Gastrocnemius medialis (tissue), 4 donors: ENCODE results near the gene ANKS1B.

Experiments used
- POLR2A ChIP-seq, 2 donors: fragments of 450-650 bp; IDR thresholded peaks; one replicate each; pipeline ENCODE4 v1.6.1; 2017; ENCODE audit warnings: antibody characterized with exemption in 2 of 2, mild to moderate bottlenecking in 2 of 2, moderate library complexity in 2 of 2
- TF ChIP-seq, protein P1 (sequence below), 5 experiments: fragments of 450-650 bp in 3 of 5; fragments of 200-600 bp in 2 of 5; sonication (generic) in 2 of 5; IDR thresholded peaks in 4 of 5; conservative IDR thresholded peaks in 1 of 5; 1 replicate in 4 of 5; 2 replicates in 1 of 5; pipeline ENCODE4 v1.5.1; 2016 to 2019; ENCODE audit warnings: antibody characterized with exemption in 5 of 5, mild to moderate bottlenecking in 3 of 5, moderate library complexity in 3 of 5

DNA sequence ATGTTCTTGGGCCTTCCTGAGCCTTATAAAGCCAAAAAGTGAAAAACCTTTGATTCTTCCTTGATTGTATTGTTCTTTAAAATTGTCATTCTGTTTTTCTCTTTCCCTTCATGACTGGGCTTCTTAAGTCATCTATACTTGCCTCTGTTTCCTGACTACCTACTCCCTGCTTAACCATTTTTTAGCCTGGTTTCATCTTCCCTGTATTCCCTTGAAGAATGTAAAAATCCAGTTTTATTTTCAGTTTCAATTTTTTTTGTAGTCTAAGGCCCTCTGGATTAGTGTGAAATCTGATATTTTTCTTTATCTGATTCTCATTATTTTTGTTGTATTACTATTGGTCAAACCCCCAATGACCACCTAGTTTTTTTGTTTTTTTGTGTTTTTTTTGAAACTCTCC, 1293.4 kb downstream of the ANKS1B start:
- TF ChIP-seq, protein P1, sequence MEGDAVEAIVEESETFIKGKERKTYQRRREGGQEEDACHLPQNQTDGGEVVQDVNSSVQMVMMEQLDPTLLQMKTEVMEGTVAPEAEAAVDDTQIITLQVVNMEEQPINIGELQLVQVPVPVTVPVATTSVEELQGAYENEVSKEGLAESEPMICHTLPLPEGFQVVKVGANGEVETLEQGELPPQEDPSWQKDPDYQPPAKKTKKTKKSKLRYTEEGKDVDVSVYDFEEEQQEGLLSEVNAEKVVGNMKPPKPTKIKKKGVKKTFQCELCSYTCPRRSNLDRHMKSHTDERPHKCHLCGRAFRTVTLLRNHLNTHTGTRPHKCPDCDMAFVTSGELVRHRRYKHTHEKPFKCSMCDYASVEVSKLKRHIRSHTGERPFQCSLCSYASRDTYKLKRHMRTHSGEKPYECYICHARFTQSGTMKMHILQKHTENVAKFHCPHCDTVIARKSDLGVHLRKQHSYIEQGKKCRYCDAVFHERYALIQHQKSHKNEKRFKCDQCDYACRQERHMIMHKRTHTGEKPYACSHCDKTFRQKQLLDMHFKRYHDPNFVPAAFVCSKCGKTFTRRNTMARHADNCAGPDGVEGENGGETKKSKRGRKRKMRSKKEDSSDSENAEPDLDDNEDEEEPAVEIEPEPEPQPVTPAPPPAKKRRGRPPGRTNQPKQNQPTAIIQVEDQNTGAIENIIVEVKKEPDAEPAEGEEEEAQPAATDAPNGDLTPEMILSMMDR (IDR thresholded peaks at IDR 0.05 in 4 of 5, conservative IDR thresholded peaks at IDR 0.05 in 1 of 5), result no peak
- TF ChIP-seq POLR2A (IDR thresholded peaks at IDR 0.05), result no peak
